ENCODE measurements around the gene SETBP1.

The SETBP1 gene

DNA sequence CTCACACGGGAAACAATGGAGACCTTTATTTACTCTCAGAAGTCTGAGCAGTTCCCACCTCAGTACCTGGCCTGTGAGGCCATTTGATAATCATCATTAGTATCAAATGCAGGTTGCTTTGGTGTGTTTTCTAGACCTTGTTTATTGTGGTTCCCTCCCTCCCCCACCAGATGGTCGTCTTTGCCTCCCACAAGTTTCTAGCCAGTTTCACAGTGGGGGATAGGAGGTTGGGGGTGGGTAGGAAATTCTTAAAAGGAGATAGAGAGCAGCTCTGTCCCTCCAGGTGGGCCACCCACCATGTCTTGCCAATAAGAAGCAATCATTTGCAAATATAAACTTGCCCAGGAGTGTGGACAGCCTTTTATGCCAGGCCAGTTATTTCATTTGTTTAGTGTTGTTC is 31.3 kb downstream of the SETBP1 start:
- Histone ChIP-seq H3K4me3 (replicated peaks; ENCODE audit: low read depth, low read length) (no peak overlapping the region), H3K27me3 (replicated peaks; ENCODE audit: control insufficient read depth, insufficient read depth, low read length) (no peaks in the 10 kb centered on the region; the same call in 1 of the 2 replicates), H3K36me3 (ENCODE audit: control insufficient read depth, insufficient read depth, low read length) (no peaks in the 10 kb centered on the region)
- TF ChIP-seq, protein P1, sequence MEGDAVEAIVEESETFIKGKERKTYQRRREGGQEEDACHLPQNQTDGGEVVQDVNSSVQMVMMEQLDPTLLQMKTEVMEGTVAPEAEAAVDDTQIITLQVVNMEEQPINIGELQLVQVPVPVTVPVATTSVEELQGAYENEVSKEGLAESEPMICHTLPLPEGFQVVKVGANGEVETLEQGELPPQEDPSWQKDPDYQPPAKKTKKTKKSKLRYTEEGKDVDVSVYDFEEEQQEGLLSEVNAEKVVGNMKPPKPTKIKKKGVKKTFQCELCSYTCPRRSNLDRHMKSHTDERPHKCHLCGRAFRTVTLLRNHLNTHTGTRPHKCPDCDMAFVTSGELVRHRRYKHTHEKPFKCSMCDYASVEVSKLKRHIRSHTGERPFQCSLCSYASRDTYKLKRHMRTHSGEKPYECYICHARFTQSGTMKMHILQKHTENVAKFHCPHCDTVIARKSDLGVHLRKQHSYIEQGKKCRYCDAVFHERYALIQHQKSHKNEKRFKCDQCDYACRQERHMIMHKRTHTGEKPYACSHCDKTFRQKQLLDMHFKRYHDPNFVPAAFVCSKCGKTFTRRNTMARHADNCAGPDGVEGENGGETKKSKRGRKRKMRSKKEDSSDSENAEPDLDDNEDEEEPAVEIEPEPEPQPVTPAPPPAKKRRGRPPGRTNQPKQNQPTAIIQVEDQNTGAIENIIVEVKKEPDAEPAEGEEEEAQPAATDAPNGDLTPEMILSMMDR (IDR thresholded peaks at IDR 0.05; ENCODE audit: insufficient read depth, low read length, poor library complexity, severe bottlenecking), result no peak
- no peak for DNase-seq (ENCODE audit: extremely low read depth, insufficient read length)

DNA sequence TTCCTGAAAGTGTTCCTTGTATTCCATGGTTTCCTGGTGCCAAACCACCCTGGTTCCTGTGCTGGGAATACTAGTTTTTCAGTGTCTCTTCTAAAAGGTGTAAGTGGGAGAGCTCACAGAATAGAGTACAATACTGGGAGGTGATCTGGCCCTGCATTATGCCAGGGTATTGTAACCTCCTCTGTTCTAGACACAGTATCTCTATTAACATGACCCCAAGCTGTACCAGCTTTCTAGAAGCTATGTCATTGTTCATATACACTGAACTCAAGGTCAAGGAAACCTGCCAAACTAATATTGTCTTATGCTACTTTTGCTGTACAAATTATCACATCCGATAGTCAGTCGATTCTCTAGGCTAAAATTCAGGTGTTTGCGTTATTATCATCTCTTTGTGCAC is 32.7 kb downstream of the SETBP1 start:
- TF ChIP-seq, protein P1 (IDR thresholded peaks at IDR 0.05; ENCODE audit: insufficient read depth, low read length, poor library complexity, severe bottlenecking), result no peak
- H3K4me3 ChIP-seq (replicated peaks; ENCODE audit: low read depth, low read length), result no peak overlapping the region
- no peaks in the 10 kb centered on the region for H3K27me3 ChIP-seq (replicated peaks; ENCODE audit: control insufficient read depth, insufficient read depth, low read length)
- no peak for DNase-seq (ENCODE audit: extremely low read depth, insufficient read length)
- H3K36me3 ChIP-seq (ENCODE audit: control insufficient read depth, insufficient read depth, low read length), result no peaks in the 10 kb centered on the region

DNA sequence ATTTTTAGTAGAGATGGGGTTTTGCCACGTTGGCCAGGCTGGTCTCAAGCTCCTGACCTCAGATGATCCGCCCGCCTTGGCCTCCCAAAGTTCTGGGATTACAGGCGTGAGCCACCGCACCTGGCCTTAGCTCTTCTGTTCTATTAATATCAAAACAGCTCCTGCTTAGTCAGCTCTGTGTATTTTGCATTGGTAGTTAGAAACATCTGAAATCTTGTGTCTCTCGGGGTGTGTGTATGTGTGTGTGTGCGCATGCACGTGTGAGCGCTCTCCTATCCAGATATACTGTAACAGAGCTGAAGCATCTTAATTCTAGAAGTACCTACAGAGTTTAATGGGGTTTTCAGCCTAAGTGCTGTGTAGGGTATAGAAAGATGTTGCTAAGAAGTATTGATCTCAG is 33.7 kb downstream of the SETBP1 start:
- no peak overlapping the region for H3K4me3 ChIP-seq (replicated peaks; ENCODE audit: low read depth, low read length)
- H3K27me3 ChIP-seq (replicated peaks; ENCODE audit: control insufficient read depth, insufficient read depth, low read length), result no peaks in the 10 kb centered on the region
- no peaks in the 10 kb centered on the region for H3K36me3 ChIP-seq (ENCODE audit: control insufficient read depth, insufficient read depth, low read length)
- DNase-seq (ENCODE audit: extremely low read depth, insufficient read length), result no peak
- TF ChIP-seq, protein P1 (IDR thresholded peaks at IDR 0.05; ENCODE audit: insufficient read depth, low read length, poor library complexity, severe bottlenecking), result no peak

DNA sequence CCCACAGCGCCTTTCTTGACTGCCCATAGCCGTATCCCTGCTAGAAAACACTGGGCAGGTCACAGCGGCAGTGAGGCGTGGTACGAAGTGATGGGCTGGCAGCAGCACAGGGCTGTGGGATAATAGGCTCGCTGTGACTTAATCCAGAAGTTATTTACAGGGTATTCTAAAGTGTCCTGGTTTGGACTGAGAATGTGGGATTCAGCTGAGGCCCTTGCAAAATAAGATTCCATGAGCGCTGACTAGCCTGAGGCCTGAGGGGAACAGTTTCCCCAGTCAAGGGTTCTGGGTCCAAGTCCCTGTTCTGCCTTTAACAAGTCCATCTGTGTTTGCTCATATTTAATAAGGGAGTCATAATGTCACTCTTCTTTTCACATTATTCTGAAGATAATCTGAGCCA is 34.6 kb downstream of the SETBP1 start:
- TF ChIP-seq, protein P1 (IDR thresholded peaks at IDR 0.05; ENCODE audit: insufficient read depth, low read length, poor library complexity, severe bottlenecking), result no peak
- no peak overlapping the region for H3K4me3 ChIP-seq (replicated peaks; ENCODE audit: low read depth, low read length)
- DNase-seq (ENCODE audit: extremely low read depth, insufficient read length), result no peak
- H3K36me3 ChIP-seq (ENCODE audit: control insufficient read depth, insufficient read depth, low read length), result no peaks in the 10 kb centered on the region
- H3K27me3 ChIP-seq (replicated peaks; ENCODE audit: control insufficient read depth, insufficient read depth, low read length), result no peaks in the 10 kb centered on the region

DNA sequence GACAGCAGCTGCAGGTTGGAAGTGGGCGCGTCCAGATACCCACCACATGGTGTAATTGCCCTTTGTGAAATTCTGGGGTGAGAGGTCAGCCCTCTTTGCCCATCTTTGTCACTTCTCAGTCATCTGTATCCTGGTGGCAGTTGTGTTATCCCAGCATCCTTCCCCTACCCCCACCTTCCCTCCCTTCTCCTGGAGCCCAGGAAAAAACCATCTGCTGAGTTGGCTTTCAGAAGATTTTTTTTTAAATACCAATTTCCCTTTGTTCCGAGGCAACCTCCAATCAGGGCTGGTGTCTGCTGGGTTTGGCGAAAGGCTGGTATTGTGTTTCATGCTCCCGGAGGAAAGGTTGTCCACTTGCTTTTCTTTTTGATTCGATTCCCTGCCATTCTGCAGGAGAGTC is 35.2 kb downstream of the SETBP1 start:
- no peaks in the 10 kb centered on the region for H3K36me3 ChIP-seq (ENCODE audit: control insufficient read depth, insufficient read depth, low read length)
- no peak overlapping the region for H3K4me3 ChIP-seq (replicated peaks; ENCODE audit: low read depth, low read length)
- TF ChIP-seq, protein P1 (IDR thresholded peaks at IDR 0.05; ENCODE audit: insufficient read depth, low read length, poor library complexity, severe bottlenecking), result no peak
- no peaks in the 10 kb centered on the region for H3K27me3 ChIP-seq (replicated peaks; ENCODE audit: control insufficient read depth, insufficient read depth, low read length)
- DNase-seq (ENCODE audit: extremely low read depth, insufficient read length), result no peak

DNA sequence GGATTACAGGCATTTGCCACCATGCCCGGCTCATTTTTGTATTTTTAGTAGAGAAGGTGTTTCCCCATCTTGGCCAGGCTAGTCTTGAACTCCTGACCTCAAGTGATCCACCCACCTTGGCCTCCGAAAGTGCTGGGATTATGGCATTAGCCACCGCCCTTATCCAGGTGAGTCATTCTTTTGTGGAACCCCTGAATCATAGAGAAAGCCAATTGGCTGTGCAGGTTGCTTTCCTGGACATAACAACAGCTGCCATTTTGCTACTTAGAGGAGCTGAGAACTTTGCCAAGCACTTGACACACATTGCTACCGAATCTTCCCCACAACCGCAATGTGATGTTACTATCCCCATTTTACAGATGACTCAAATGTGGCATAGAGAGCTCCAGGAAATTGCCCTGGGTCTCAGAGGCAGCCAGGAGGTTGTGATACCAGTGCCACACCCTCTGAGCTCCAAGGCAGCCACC is 36.0 kb downstream of the SETBP1 start:
- TF ChIP-seq, protein P1 (IDR thresholded peaks at IDR 0.05; ENCODE audit: insufficient read depth, low read length, poor library complexity, severe bottlenecking), result no peak
- Histone ChIP-seq H3K27me3 (replicated peaks; ENCODE audit: control insufficient read depth, insufficient read depth, low read length) (no peaks in the 10 kb centered on the region), H3K36me3 (ENCODE audit: control insufficient read depth, insufficient read depth, low read length) (no peaks in the 10 kb centered on the region), H3K4me3 (replicated peaks; ENCODE audit: low read depth, low read length) (no peak overlapping the region)
- DNase-seq (ENCODE audit: extremely low read depth, insufficient read length), result no peak
